Measurements from ENCODE around the gene SPRED3.
"Not testable (repeated sequence)": the region's sequence is repeated elsewhere in the genome, so short reads cannot be mapped to it uniquely, and the experiment has no call there.

SPRED3 gene

GRCh38 chr19:38359242-38360021, 29.1 kb upstream of the SPRED3 start:
- no peaks in the 10 kb centered on the region for H3K9me3 ChIP-seq (ENCODE audit: control insufficient read depth, low read length)
- H3K4me3 ChIP-seq (ENCODE audit: insufficient read depth, low read depth, low read length, poor library complexity, severe bottlenecking), result no peak overlapping the region
- no peak for DNase-seq
- no peak overlapping the region for H3K27ac ChIP-seq (ENCODE audit: insufficient read depth, low read length, poor library complexity, severe bottlenecking)
- peaks cover 15% of the 10 kb centered on the region for H3K4me1 ChIP-seq (ENCODE audit: control insufficient read depth, insufficient read depth, low read length, poor library complexity, severe bottlenecking)
- H3K27me3 ChIP-seq (replicated peaks; ENCODE audit: control insufficient read depth, insufficient read depth, low read length, poor library complexity, severe bottlenecking), result no peaks in the 10 kb centered on the region
- H3K36me3 ChIP-seq (ENCODE audit: control insufficient read depth, insufficient read depth, low read length), result no peaks in the 10 kb centered on the region

- Histone ChIP-seq H3K27me3 (replicated peaks; ENCODE audit: control insufficient read depth, insufficient read depth, low read length, poor library complexity, severe bottlenecking) (no peaks in the 10 kb centered on the region), H3K36me3 (ENCODE audit: control insufficient read depth, insufficient read depth, low read length) (no peaks in the 10 kb centered on the region), H3K27ac (ENCODE audit: insufficient read depth, low read length, poor library complexity, severe bottlenecking) (no peak overlapping the region), H3K4me1 (ENCODE audit: control insufficient read depth, insufficient read depth, low read length, poor library complexity, severe bottlenecking) (peaks cover 15% of the 10 kb centered on the region), H3K9me3 (ENCODE audit: control insufficient read depth, low read length) (no peaks in the 10 kb centered on the region), H3K4me3 (ENCODE audit: insufficient read depth, low read depth, low read length, poor library complexity, severe bottlenecking) (no peak overlapping the region)
- no peak for DNase-seq
Measured at GRCh38 chr19:38360351-38360750, 28.1 kb upstream of the SPRED3 start.

GRCh38 chr19:38360839-38361631, 27.5 kb upstream of the SPRED3 start:
- Histone ChIP-seq H3K4me3 (ENCODE audit: insufficient read depth, low read depth, low read length, poor library complexity, severe bottlenecking) (peak overlapping the region; percentile 70), H3K27me3 (replicated peaks; ENCODE audit: control insufficient read depth, insufficient read depth, low read length, poor library complexity, severe bottlenecking) (no peaks in the 10 kb centered on the region), H3K36me3 (ENCODE audit: control insufficient read depth, insufficient read depth, low read length) (no peaks in the 10 kb centered on the region), H3K27ac (ENCODE audit: insufficient read depth, low read length, poor library complexity, severe bottlenecking) (no peak overlapping the region), H3K4me1 (ENCODE audit: control insufficient read depth, insufficient read depth, low read length, poor library complexity, severe bottlenecking) (peaks cover 15% of the 10 kb centered on the region), H3K9me3 (ENCODE audit: control insufficient read depth, low read length) (no peaks in the 10 kb centered on the region)
- DNase-seq, result no peak

GRCh38 chr19:38361633-38362075, 26.8 kb upstream of the SPRED3 start:
- DNase-seq, result peak; percentile 42 to 54 (median 45)

GRCh38 chr19:38362076-38362945, 26.2 kb upstream of the SPRED3 start:
- H3K4me1 ChIP-seq (ENCODE audit: control insufficient read depth, insufficient read depth, low read length, poor library complexity, severe bottlenecking), result peaks cover 15% of the 10 kb centered on the region
- no peaks in the 10 kb centered on the region for H3K36me3 ChIP-seq (ENCODE audit: control insufficient read depth, insufficient read depth, low read length)
- DNase-seq, result peak; percentile 54 to 71 (median 54)
- no peaks in the 10 kb centered on the region for H3K27me3 ChIP-seq (replicated peaks; ENCODE audit: control insufficient read depth, insufficient read depth, low read length, poor library complexity, severe bottlenecking)
- no peak overlapping the region for H3K27ac ChIP-seq (ENCODE audit: insufficient read depth, low read length, poor library complexity, severe bottlenecking)
- peak overlapping the region; percentile 70 for H3K4me3 ChIP-seq (ENCODE audit: insufficient read depth, low read depth, low read length, poor library complexity, severe bottlenecking)
- H3K9me3 ChIP-seq (ENCODE audit: control insufficient read depth, low read length), result no peaks in the 10 kb centered on the region

More at GRCh38 chr19:38361633-38362075, 26.8 kb upstream of the SPRED3 start:
- Histone ChIP-seq H3K9me3 (ENCODE audit: control insufficient read depth, low read length) (no peaks in the 10 kb centered on the region), H3K27me3 (replicated peaks; ENCODE audit: control insufficient read depth, insufficient read depth, low read length, poor library complexity, severe bottlenecking) (no peaks in the 10 kb centered on the region), H3K27ac (ENCODE audit: insufficient read depth, low read length, poor library complexity, severe bottlenecking) (no peak overlapping the region), H3K36me3 (ENCODE audit: control insufficient read depth, insufficient read depth, low read length) (no peaks in the 10 kb centered on the region), H3K4me3 (ENCODE audit: insufficient read depth, low read depth, low read length, poor library complexity, severe bottlenecking) (peak overlapping the region; percentile 70), H3K4me1 (ENCODE audit: control insufficient read depth, insufficient read depth, low read length, poor library complexity, severe bottlenecking) (peaks cover 15% of the 10 kb centered on the region)

- H3K27me3 ChIP-seq (replicated peaks; ENCODE audit: control insufficient read depth, insufficient read depth, low read length, poor library complexity, severe bottlenecking); H3K27ac ChIP-seq (ENCODE audit: insufficient read depth, low read length, poor library complexity, severe bottlenecking); H3K9me3 ChIP-seq (ENCODE audit: control insufficient read depth, low read length); DNase-seq; H3K36me3 ChIP-seq (ENCODE audit: control insufficient read depth, insufficient read depth, low read length): not testable (repeated sequence)
- Histone ChIP-seq H3K4me1 (ENCODE audit: control insufficient read depth, insufficient read depth, low read length, poor library complexity, severe bottlenecking) (peaks cover 15% of the 10 kb centered on the region), H3K4me3 (ENCODE audit: insufficient read depth, low read depth, low read length, poor library complexity, severe bottlenecking) (peak overlapping the region; percentile 70)
Measured at GRCh38 chr19:38362946-38363688, 25.4 kb upstream of the SPRED3 start.

- H3K27ac ChIP-seq (ENCODE audit: insufficient read depth, low read length, poor library complexity, severe bottlenecking), result no peak overlapping the region
- DNase-seq, result no peak
- no peaks in the 10 kb centered on the region for H3K27me3 ChIP-seq (replicated peaks; ENCODE audit: control insufficient read depth, insufficient read depth, low read length, poor library complexity, severe bottlenecking)
- H3K36me3 ChIP-seq (ENCODE audit: control insufficient read depth, insufficient read depth, low read length), result no peaks in the 10 kb centered on the region
- peaks cover 8% of the 10 kb centered on the region for H3K4me1 ChIP-seq (ENCODE audit: control insufficient read depth, insufficient read depth, low read length, poor library complexity, severe bottlenecking)
- H3K4me3 ChIP-seq (ENCODE audit: insufficient read depth, low read depth, low read length, poor library complexity, severe bottlenecking), result no peak overlapping the region
- no peaks in the 10 kb centered on the region for H3K9me3 ChIP-seq (ENCODE audit: control insufficient read depth, low read length)
Measured at GRCh38 chr19:38367041-38367440, 21.5 kb upstream of the SPRED3 start.

- Histone ChIP-seq H3K27me3 (replicated peaks; ENCODE audit: control insufficient read depth, insufficient read depth, low read length, poor library complexity, severe bottlenecking) (no peaks in the 10 kb centered on the region), H3K4me1 (ENCODE audit: control insufficient read depth, insufficient read depth, low read length, poor library complexity, severe bottlenecking) (no peaks in the 10 kb centered on the region), H3K36me3 (ENCODE audit: control insufficient read depth, insufficient read depth, low read length) (no peaks in the 10 kb centered on the region), H3K4me3 (ENCODE audit: insufficient read depth, low read depth, low read length, poor library complexity, severe bottlenecking) (no peak overlapping the region), H3K9me3 (ENCODE audit: control insufficient read depth, low read length) (no peaks in the 10 kb centered on the region), H3K27ac (ENCODE audit: insufficient read depth, low read length, poor library complexity, severe bottlenecking) (no peak overlapping the region)
- no peak for DNase-seq
Measured at GRCh38 chr19:38369584-38369983, 18.9 kb upstream of the SPRED3 start.

- Histone ChIP-seq H3K4me1 (ENCODE audit: control insufficient read depth, insufficient read depth, low read length, poor library complexity, severe bottlenecking) (peaks cover 2% of the 10 kb centered on the region), H3K4me3 (ENCODE audit: insufficient read depth, low read depth, low read length, poor library complexity, severe bottlenecking) (no peak overlapping the region), H3K36me3 (ENCODE audit: control insufficient read depth, insufficient read depth, low read length) (no peaks in the 10 kb centered on the region), H3K27ac (ENCODE audit: insufficient read depth, low read length, poor library complexity, severe bottlenecking) (no peak overlapping the region), H3K9me3 (ENCODE audit: control insufficient read depth, low read length) (no peaks in the 10 kb centered on the region), H3K27me3 (replicated peaks; ENCODE audit: control insufficient read depth, insufficient read depth, low read length, poor library complexity, severe bottlenecking) (no peaks in the 10 kb centered on the region)
- DNase-seq, result no peak
Measured at GRCh38 chr19:38370299-38370698, 18.2 kb upstream of the SPRED3 start.

Data from effector memory CD4-positive, alpha-beta T cell (primary cell).